ENCODE results near the gene P4HA3. TPM values are rescaled to one million over a fixed set of nuclear protein-coding genes. Genes with fewer than 3 reads are reported as not detected.

The P4HA3 gene
- total RNA-seq, 1 donor from 2014 or later: not detected

- peaks cover 18% of the 10 kb centered on the region for H3K27me3 Mint-ChIP-seq
- peaks cover 3% of the 10 kb centered on the region for H3K4me1 Mint-ChIP-seq
Observed at GRCh38 chr11:74267014-74267413, 44.4 kb downstream of the P4HA3 start.

DNA sequence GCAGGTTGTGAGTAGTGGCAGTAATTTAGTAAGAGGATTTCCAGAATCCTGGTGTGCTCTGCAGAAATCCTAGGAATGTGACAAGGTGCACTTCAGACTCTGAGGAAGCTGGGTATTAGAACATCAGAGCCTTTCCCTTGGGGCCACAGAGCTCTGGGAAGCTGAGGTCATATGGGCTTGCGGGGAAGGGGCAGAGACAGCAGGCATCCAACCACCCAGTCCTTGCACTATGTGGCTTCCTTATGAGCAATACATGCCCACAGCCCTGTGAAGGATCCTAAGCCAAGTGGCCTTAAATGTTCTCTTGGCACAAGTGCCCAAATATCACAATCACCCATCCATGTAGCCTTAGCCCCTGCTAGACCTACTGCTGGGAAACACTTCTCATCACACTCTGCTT is 46.2 kb downstream of the P4HA3 start:
- no peak overlapping the region for H3K27ac Mint-ChIP-seq
- H3K27me3 Mint-ChIP-seq: peaks cover 19% of the 10 kb centered on the region
- H3K36me3 Mint-ChIP-seq (ENCODE audit: low read depth): no peaks in the 10 kb centered on the region
- H3K9me3 Mint-ChIP-seq: no peaks in the 10 kb centered on the region
- intact Hi-C loops (cut with micrococcal nuclease): no loop called here
- no peak overlapping the region for H3K4me3 Mint-ChIP-seq
- no peak for DNase-seq
- peaks cover 3% of the 10 kb centered on the region for H3K4me1 Mint-ChIP-seq

More at GRCh38 chr11:74267014-74267413, 44.4 kb downstream of the P4HA3 start:
- Mint-ChIP-seq H3K36me3 (ENCODE audit: low read depth) (no peaks in the 10 kb centered on the region), H3K27ac (no peak overlapping the region), H3K4me3 (no peak overlapping the region), H3K9me3 (no peaks in the 10 kb centered on the region)
- no peak for DNase-seq
- intact Hi-C loops (cut with micrococcal nuclease): no loop called here

DNA sequence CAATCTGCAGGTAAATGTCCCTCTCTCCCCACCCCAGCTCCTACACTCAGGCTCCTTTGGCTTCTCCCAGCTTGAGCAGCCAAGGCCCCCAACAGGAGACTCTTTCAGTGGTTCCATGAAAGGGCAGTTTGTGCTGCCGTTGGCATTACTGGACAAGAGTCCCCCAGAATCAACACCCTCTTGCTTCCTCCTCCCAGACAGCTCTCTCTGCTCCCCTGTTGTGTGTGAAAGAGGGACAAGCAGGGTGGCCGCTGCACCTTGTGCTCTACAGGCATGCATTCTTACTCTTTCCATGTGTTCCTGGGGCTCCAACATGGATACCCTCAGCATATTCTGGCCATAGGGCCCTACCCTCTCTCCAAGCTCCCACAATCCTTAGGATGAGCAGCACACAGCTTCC is 48.7 kb downstream of the P4HA3 start:
- Mint-ChIP-seq H3K27ac (no peak overlapping the region), H3K27me3 (peaks cover 9% of the 10 kb centered on the region), H3K4me3 (no peak overlapping the region), H3K36me3 (ENCODE audit: low read depth) (no peaks in the 10 kb centered on the region), H3K4me1 (no peaks in the 10 kb centered on the region), H3K9me3 (no peaks in the 10 kb centered on the region)
- no peak for DNase-seq
- intact Hi-C loops (cut with micrococcal nuclease): no loop called here

DNA sequence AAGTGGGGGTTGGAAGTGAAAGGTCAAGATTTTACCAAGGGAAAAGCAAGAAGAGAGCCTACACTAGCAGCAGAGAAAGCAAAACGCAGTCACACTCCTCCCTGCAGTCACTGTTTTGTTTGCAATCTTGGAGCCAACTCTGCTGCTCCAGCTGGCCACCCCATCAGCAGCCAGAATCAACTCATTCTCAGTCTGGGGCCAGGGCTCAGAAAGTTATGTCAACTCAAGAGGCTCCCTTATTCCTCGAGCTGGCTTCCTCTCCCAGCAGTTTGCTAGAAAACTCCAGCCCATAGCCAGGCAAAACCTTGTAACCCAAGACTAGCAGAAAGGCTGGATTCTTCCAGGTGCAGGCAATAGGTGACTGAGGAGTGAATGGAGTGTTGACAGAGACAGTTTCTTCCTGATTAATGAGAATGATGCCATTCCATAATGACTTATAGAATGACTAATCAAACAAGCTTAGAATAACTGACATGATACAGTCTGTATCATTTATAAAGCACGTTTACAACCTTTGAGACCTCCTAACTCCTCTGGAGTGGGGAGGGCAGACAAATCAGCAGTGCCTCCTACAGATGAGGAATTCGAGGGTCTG is 53.4 kb downstream of the P4HA3 start:
- Mint-ChIP-seq H3K4me3 (no peak overlapping the region), H3K27ac (no peak overlapping the region), H3K27me3 (peaks cover 9% of the 10 kb centered on the region), H3K4me1 (no peaks in the 10 kb centered on the region), H3K9me3 (no peaks in the 10 kb centered on the region), H3K36me3 (ENCODE audit: low read depth) (peaks cover 16% of the 10 kb centered on the region)
- no peak for DNase-seq
- intact Hi-C loops (cut with micrococcal nuclease): loop anchor here (5.0 to 10.0 kb wide), 3 partner anchors 64 to 317 kb away; no protein-coding TSS in a partner anchor

- Mint-ChIP-seq H3K27me3 (peaks cover 3% of the 10 kb centered on the region), H3K9me3 (no peaks in the 10 kb centered on the region), H3K4me3 (no peak overlapping the region), H3K27ac (no peak overlapping the region), H3K4me1 (no peaks in the 10 kb centered on the region), H3K36me3 (ENCODE audit: low read depth) (peaks cover 16% of the 10 kb centered on the region)
- no peak for DNase-seq
- intact Hi-C loops (cut with micrococcal nuclease): loop anchor here (5.0 to 10.0 kb wide), 3 partner anchors 66 to 318 kb away; no protein-coding TSS in a partner anchor
Observed at GRCh38 chr11:74256378-74257133, 54.9 kb downstream of the P4HA3 start.

- intact Hi-C loops (cut with micrococcal nuclease): loop anchor here (1.0 to 10.0 kb wide), 4 partner anchors 66 to 319 kb away; no protein-coding TSS in a partner anchor
- H3K9me3 Mint-ChIP-seq: no peaks in the 10 kb centered on the region
- peaks cover under 1% of the 10 kb centered on the region for H3K27me3 Mint-ChIP-seq
- H3K36me3 Mint-ChIP-seq (ENCODE audit: low read depth): peaks cover 16% of the 10 kb centered on the region
- H3K4me3 Mint-ChIP-seq: no peak overlapping the region
- H3K27ac Mint-ChIP-seq: no peak overlapping the region
- H3K4me1 Mint-ChIP-seq: no peaks in the 10 kb centered on the region
- DNase-seq: peak; percentile 87
Observed at GRCh38 chr11:74255741-74256375, 55.6 kb downstream of the P4HA3 start.

- intact Hi-C loops (cut with micrococcal nuclease): loop anchor here (10.0 kb wide), 1 partner anchor 321 kb away; no protein-coding TSS in a partner anchor
- no peaks in the 10 kb centered on the region for H3K4me1 Mint-ChIP-seq
- H3K9me3 Mint-ChIP-seq: no peaks in the 10 kb centered on the region
- no peak overlapping the region for H3K27ac Mint-ChIP-seq
- DNase-seq: no peak
- H3K27me3 Mint-ChIP-seq: no peaks in the 10 kb centered on the region
- H3K4me3 Mint-ChIP-seq: no peak overlapping the region
- peaks cover 24% of the 10 kb centered on the region for H3K36me3 Mint-ChIP-seq (ENCODE audit: low read depth)
Observed at GRCh38 chr11:74253361-74253760, 58.1 kb downstream of the P4HA3 start.

DNA sequence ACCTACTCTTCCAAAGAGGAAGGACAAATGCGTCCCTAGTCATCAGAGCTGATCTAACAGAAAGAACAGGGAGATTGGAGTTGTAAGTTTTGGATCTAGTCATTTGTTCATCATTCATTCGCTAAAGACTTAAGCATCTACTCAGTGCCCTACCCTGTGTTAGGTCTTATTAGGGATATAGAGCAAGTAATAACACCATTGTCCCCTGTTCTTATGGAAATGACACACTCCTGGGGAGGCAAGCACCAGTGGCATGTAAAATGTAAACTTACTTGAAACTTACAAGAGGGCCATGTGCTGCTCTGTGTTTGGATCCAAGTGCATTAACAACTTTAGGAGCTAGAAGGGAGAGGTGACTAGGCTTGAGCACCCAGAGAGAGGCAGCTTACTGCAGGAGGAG is 61.9 kb downstream of the P4HA3 start:
- no peak overlapping the region for H3K4me3 Mint-ChIP-seq
- DNase-seq: no peak
- H3K36me3 Mint-ChIP-seq (ENCODE audit: low read depth): peaks cover 39% of the 10 kb centered on the region
- H3K9me3 Mint-ChIP-seq: no peaks in the 10 kb centered on the region
- H3K27ac Mint-ChIP-seq: no peak overlapping the region
- intact Hi-C loops (cut with micrococcal nuclease): no loop called here
- H3K4me1 Mint-ChIP-seq: no peaks in the 10 kb centered on the region
- H3K27me3 Mint-ChIP-seq: no peaks in the 10 kb centered on the region

GRCh38 chr11:74248469-74248868 is 63.0 kb downstream of the P4HA3 start:
- Mint-ChIP-seq H3K36me3 (ENCODE audit: low read depth) (peaks cover 38% of the 10 kb centered on the region), H3K4me1 (no peaks in the 10 kb centered on the region), H3K9me3 (no peaks in the 10 kb centered on the region), H3K27ac (no peak overlapping the region), H3K27me3 (no peaks in the 10 kb centered on the region), H3K4me3 (no peak overlapping the region)
- intact Hi-C loops (cut with micrococcal nuclease): no loop called here
- DNase-seq: no peak

- intact Hi-C loops (cut with micrococcal nuclease): loop anchor here (10.0 kb wide), 1 partner anchor 273 kb away; no protein-coding TSS in a partner anchor
- H3K9me3 Mint-ChIP-seq: no peaks in the 10 kb centered on the region
- H3K4me3 Mint-ChIP-seq: no peak overlapping the region
- H3K36me3 Mint-ChIP-seq (ENCODE audit: low read depth): peaks cover 36% of the 10 kb centered on the region
- peak overlapping the region; percentile 27 for H3K27ac Mint-ChIP-seq
- no peaks in the 10 kb centered on the region for H3K27me3 Mint-ChIP-seq
- H3K4me1 Mint-ChIP-seq: peaks cover 6% of the 10 kb centered on the region
- DNase-seq: no peak
Observed at GRCh38 chr11:74238243-74238642, 73.2 kb downstream of the P4HA3 start.

DNA sequence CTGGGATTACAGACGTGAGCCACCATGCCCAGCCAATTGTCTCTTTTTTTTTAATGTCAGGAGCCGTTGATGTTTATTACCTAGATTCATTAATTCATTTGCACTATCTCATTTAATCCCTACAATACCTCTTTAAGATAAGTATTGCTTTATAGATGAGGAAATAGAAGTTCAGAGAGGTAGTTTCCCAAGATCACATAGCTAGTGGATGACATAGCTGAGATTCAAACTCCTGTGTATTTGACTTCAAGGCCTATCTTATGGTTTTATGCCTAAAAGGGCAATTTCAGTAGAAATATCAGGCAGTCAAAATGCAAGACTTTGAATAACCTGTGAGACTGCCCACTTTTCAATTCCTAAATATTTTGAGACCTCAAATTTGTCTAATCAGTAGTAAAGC is 73.9 kb downstream of the P4HA3 start:
- H3K27me3 Mint-ChIP-seq: no peaks in the 10 kb centered on the region
- H3K27ac Mint-ChIP-seq: no peak overlapping the region
- H3K36me3 Mint-ChIP-seq (ENCODE audit: low read depth): peaks cover 36% of the 10 kb centered on the region
- peaks cover 6% of the 10 kb centered on the region for H3K4me1 Mint-ChIP-seq
- no peak for DNase-seq
- no peaks in the 10 kb centered on the region for H3K9me3 Mint-ChIP-seq
- no peak overlapping the region for H3K4me3 Mint-ChIP-seq
- intact Hi-C loops (cut with micrococcal nuclease): loop anchor here (10.0 kb wide), 1 partner anchor 273 kb away; no protein-coding TSS in a partner anchor

DNA sequence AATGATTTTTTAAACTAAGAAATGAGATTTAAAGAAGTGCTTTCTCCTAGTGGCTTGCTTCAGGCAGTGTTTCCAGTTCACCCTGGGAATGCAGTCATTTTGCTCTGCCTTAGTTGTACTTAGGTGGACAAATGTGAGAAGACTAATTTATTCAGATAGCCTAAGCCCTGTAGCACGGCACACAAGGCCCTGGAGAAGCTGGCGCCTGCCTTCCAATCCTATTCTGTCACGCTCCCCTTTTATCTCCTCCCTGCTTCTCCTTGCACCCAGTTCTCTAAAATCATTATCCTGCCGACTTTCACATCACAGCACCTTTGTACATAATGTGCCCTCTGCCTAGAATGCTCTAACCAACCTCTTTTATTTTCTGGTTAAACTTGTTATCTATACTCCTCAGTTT is 76.3 kb downstream of the P4HA3 start:
- no peak overlapping the region for H3K27ac Mint-ChIP-seq
- no peaks in the 10 kb centered on the region for H3K27me3 Mint-ChIP-seq
- intact Hi-C loops (cut with micrococcal nuclease): loop anchor here (10.0 kb wide), 1 partner anchor 270 kb away; no protein-coding TSS in a partner anchor
- H3K4me3 Mint-ChIP-seq: no peak overlapping the region
- peaks cover 34% of the 10 kb centered on the region for H3K36me3 Mint-ChIP-seq (ENCODE audit: low read depth)
- peaks cover 13% of the 10 kb centered on the region for H3K4me1 Mint-ChIP-seq
- H3K9me3 Mint-ChIP-seq: no peaks in the 10 kb centered on the region
- DNase-seq: no peak

- no peak for DNase-seq
- H3K36me3 Mint-ChIP-seq (ENCODE audit: low read depth): peaks cover 22% of the 10 kb centered on the region
- no peaks in the 10 kb centered on the region for H3K27me3 Mint-ChIP-seq
- intact Hi-C loops (cut with micrococcal nuclease): loop anchor here (10.0 kb wide), 1 partner anchor 269 kb away; no protein-coding TSS in a partner anchor
- H3K27ac Mint-ChIP-seq: no peak overlapping the region
- no peaks in the 10 kb centered on the region for H3K9me3 Mint-ChIP-seq
- H3K4me1 Mint-ChIP-seq: peaks cover 9% of the 10 kb centered on the region
- no peak overlapping the region for H3K4me3 Mint-ChIP-seq
Observed at GRCh38 chr11:74233683-74234082, 77.8 kb downstream of the P4HA3 start.
